HG02798 (cell line): ENCODE data around the gene ABCA4.
"Not testable (repeated sequence)": the region's sequence is repeated elsewhere in the genome, so short reads cannot be mapped to it uniquely, and the experiment has no call there.

Experiments
- ATAC-seq: cut with Tn5 transposase; IDR thresholded peaks from one replicate; pipeline ENCODE4 v1.9.1; 2021; ENCODE audit warnings: mild to moderate bottlenecking; ENCODE audit not compliant: unreplicated experiment, poor library complexity

ABCA4 gene

DNA sequence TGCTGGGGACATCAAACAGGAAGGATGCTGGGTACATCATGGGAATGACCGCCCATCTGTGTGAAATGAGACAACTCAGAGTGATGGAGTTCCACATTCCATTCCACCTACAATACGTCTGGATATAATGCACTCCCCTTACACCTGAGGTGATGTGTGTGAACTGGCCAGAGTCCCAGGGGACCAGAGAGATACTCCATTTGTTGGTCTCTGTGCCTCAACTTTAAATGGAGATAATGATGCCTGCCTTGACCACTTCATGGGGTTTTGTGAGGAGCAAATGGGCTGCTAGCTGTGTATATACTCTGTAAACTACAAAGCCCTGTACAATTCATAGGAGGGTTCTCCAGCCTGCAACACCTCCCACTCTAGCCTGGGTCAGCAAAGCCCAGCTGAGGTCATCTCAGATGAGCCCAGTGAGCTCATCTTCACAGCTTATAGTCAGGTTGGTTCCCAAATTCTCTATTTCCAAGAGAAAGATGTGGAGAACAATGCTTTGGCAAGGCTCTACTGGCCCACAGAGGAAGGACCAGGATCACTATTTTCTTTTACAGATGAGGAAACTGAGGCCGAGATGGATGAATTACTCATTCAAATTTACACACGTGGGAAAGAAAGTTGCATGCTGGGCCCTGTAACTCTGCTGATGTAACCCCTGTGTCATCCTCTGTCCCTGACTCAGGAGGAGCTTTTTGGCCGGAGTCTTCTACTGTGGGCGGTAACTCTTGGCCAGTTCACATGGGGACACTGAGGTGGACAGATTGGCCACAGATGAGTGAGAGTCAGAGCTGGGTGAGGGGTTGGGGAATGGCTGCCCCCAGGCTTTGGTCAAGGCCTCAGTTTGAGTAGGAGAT, 106.1 kb downstream of the ABCA4 start:
- no peak for ATAC-seq

- no peak for ATAC-seq
These were observed 106.9 kb downstream of the ABCA4 start for GRCh38 chr1:94014087-94014486.

DNA sequence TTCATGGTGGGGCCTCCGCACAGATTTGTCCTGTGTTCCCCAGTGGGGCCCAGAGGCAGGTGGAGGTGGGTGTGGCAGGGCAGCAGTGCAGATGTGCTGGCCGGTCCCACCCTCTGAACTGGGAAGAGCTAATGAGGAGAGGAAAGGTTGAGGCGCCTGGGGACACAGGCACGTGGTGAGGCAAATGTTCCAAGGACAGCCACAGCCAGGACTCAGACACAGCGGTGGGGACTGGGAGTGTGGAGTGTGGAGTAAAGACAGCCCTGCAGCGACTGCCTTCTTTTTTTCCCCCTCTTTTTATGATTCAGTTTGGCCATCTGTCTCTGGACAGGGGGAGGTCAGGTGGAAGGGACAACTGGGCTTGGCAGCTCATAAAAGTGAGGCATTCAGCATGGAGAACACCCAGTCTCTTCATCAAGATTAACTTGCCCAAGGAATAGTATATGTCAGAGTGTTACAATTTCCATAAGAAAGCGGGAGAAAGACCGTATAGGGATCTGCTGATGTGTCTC, 107.5 kb downstream of the ABCA4 start:
- ATAC-seq = no peak

DNA sequence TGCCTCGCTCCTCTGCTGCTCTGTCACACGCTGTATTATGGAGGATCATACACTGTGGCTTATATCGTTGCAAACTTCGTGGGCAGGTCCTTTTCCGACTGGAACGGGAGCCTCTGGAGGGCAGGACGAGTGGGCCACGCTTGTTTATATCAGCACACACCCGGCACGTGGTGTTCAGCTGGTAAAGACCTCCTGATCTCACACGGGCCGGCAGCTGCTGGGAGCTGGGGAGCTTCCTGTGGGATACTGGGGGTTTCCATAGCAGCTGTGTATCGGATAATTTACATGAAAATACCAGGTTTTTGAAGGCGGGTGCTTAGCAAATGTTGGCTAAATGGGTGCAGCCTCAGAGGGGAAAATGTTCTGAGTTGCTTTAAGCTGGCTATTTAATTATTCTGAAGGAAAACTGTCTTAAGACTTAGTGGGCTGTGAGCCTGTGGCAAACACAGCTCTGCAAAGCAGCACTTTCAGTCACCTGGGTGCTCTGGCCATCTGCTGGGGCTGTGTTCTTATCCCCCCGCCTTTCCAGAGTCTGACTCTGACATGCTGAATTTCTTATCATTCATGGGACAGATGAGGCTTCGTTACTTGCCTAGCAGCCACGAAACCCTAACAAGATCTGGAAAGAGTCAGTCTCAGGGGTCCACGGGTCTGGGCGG, 108.1 kb downstream of the ABCA4 start:
- no peak for ATAC-seq

DNA sequence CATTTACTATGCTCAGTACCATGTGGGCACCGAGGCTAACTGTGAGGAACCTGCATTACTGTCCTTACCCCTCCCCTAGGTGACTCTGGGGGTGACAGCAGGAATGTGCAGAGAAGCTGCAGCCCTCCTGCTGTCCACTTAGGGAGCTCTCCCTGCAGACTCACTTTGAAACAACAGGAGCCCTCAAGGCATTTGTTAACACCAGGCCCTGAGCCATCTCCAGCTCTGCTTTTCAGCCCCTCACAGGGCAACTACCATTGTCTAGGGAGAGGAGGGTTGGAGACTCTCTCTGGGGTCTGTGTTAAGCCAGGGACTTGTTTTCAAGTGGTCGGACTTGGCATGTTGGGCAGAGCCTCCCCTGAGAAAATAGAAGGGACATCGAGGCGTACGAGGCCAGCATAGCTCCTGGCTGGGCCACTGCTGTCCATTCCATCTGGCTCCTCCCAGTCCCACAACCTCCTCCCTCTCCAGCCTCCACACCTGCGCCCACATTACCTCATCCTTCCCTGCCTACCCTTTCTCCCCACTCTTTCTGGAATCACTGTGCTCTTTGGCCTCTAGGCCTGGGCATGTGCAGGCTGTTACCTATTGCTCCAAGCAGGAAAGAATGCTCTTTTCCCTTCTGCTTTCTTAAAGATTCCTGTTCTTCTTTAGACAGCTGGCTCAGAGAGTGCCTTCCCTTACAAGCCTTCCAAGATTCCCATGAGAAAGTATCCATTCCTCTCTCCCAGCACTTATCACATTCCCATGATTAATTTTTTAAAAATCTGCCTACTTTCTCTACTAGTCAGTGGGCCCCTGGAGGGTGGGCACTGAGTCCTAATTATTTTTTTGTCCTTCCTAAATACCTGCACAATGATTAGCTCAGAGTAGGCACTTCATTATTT, 109.0 kb downstream of the ABCA4 start:
- ATAC-seq = no peak

DNA sequence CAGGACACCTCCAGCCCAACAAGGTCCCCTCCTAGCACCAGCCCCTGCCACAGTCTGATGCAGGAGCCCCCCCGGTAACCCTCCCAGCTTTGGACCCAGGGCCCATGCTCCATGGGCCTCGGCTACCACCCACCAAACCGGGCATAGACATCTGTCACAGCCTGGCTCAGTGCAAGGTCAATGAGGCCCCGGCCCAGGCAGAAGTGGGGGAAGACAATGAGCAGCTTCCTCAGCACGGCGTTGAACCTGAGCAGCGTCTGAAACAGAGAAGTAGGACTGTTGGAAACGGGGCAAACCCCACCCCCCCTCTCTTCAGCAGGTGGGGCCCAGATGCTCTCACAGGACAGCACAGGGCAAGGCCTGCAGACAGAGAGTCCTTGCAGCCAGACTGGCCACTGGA, 109.8 kb downstream of the ABCA4 start:
- ATAC-seq = no peak

DNA sequence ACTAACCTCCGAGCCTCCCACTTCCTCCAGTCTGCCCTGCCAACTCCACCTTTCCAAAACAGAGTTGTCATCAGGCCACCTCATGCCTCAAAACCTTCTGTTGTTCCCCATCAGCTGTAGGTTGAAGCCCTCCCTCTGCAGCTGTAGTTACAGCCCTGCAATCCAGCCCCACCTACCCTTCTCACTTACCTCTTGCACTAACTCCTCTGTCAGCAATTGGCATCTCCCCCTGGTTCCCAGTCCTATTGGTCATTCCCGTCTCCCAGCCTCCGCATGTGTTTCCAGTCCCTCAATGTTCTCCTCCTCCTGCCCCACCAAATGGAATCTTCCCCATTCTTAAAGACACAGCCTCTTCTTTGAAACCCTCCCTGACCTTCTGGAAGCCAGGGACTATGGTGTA, 111.6 kb downstream of the ABCA4 start:
- ATAC-seq = no peak

- no peak for ATAC-seq
These were observed 114.3 kb downstream of the ABCA4 start for GRCh38 chr1:94006604-94007003.

GRCh38 chr1:94004924-94005323, 116.0 kb downstream of the ABCA4 start:
- ATAC-seq = no peak

DNA sequence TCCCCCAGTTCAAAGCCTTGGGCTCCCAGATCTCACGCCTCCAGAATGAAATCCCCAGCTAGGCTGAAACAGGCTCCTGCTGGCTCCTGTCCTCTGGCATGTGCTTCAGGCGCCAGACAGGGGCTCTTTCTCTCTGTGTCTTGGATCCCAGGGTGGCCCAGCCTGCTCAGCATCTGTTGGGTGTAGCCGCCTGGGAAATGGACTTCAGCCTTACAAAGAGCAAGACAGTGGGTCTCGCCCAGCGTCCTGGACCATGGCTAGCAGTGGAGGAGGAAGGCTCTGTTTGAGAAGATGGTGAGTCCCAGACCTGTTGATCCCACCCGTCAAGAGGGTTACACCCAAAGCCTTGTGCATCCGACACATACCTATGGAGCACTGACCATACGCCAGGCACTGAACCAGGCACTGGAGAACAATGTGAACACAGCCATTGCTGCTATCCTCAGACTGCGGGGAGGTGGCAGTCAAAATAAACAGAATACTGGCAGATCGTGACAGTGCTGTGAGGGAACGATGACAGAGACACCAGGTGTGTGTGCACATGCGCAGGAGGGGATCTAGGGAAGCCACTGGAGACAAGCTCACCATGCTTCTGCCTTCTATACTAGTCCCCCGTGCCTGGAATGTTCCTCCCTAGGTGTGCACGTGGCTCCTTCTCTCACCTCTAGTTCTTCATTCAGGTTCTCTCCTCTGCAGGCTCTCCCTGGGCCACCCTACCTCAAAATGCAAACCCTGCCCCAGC, 118.7 kb downstream of the ABCA4 start:
- ATAC-seq = no peak

GRCh38 chr1:94001397-94002045, 119.4 kb downstream of the ABCA4 start:
- no peak for ATAC-seq

DNA sequence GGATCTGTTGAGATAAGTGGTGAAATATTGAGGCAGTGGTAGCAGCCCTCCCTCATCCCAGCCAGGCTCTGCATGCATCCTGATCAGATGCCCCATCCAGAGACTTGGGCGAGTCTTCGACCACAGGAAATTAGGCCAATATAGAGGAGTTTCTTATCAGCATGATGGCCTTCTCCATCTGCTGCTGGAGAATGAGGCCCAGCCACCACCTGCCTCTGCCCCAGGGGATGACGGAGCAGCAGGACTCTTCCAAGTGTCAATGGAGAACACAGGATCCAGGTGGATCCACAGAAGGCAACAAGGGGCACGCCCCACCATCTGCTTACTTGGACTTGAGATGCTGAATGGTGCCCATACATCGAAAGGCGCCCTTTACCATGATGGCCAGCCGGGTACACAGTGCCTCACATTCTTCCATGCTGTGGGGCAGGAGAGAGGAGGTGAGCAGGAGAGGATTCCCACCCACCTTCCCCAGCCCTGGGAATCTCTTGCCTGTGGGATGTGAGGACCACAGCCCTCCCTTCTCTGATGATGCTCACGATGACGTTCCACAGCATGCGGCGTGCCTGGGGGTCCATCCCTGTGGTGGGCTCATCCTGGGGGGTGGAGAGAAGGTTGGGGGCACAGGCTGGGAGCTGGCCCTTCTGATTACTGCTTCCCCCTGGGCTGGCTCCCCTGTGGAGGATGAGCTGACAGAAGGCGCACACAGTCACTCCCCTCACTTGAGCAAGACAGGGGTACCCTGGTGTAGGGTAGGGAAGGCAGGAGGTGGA, 120.3 kb downstream of the ABCA4 start:
- no peak for ATAC-seq

DNA sequence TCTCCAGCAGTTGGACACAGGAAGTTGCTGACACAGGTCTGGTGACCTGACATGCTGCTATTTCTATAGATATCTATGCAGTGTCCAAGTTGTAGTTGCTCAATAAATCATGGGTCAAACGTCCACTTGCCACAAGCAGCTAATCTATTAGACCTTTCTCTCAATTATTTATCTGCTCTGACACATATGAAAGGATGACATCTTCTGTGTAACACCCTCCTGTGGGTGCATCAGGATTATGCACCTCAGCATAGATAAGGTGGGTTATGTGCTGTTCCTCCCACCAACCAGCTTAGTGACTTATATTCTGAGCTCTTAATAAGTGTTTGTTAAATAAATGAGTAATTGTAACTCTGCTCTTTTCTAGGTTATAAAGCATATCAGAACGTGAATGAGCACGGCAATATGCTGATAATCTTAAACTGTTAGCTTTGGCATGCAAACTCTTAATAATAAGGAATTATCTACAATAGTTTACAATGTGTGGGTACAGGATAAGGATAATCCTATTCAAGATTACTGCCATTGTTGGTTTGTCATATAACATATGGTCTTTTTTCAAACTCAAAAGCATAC, 121.0 kb downstream of the ABCA4 start:
- no peak for ATAC-seq

GRCh38 chr1:93998532-93998931, 122.4 kb downstream of the ABCA4 start:
- not testable (repeated sequence) for ATAC-seq

DNA sequence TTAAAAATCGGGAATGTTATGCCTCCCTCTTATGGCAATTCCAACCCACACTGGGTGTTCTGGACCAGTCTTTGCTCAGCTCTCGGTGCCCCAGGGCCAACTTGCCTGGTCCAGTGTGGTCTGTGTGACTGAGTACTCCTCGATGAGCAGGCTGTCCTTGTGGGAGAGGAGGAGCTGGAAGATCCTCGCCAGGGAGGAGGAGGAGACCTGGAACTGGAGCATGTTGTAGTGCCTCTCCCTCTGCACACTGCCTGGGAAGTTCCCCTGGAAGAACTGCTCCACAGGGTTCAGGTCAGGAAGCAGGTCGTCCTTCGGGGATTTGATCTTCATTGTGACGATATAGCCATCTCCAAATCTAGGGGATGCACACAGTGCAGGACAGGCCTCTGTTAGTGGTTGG, 123.2 kb downstream of the ABCA4 start:
- no peak for ATAC-seq

GRCh38 chr1:93995837-93996536, 125.0 kb downstream of the ABCA4 start:
- ATAC-seq = no peak

GRCh38 chr1:93993731-93994130, 127.2 kb downstream of the ABCA4 start:
- ATAC-seq = no peak

GRCh38 chr1:93992954-93993353, 128.0 kb downstream of the ABCA4 start:
- no peak for ATAC-seq
